ENCODE results near the gene RWDD1. TPM values are rescaled to one million over a fixed set of nuclear protein-coding genes. Genes with fewer than 3 reads are reported as not detected.

Gene RWDD1
- total and polyA plus RNA-seq, 2 of the 13 experiments (the other 11 are each of a cell fraction or from before 2014, with no cell fraction given), result 27.4 to 67.1 TPM

GRCh38 chr6:116561377-116562018, 9.8 kb upstream of the RWDD1 start (continued):
- TF ChIP-seq ZNF407 (CRISPR knock-in tag; IDR thresholded peaks at IDR 0.05; ENCODE audit: not compliant biosample characterization) (no peak), POLR2G (IDR thresholded peaks at IDR 0.05; ENCODE audit: low read depth, low read length) (no peak), NFIB (CRISPR knock-in tag; IDR thresholded peaks at IDR 0.05; ENCODE audit: borderline replicate concordance) (no peak), PRDM4 (CRISPR knock-in tag; IDR thresholded peaks at IDR 0.05; ENCODE audit: borderline replicate concordance) (no peak), ZFP36L2 (CRISPR knock-in tag; IDR thresholded peaks at IDR 0.05) (no peak), CREBL2 (CRISPR knock-in tag; IDR thresholded peaks at IDR 0.05; ENCODE audit: borderline replicate concordance) (no peak), HDAC2 (CRISPR knock-in tag; IDR thresholded peaks at IDR 0.05) (no peak), CENPT (CRISPR knock-in tag; IDR thresholded peaks at IDR 0.05; ENCODE audit: low read depth) (no peak), RXRB (CRISPR knock-in tag; IDR thresholded peaks at IDR 0.05; ENCODE audit: borderline replicate concordance) (no peak)
- TF ChIP-seq, protein P1, sequence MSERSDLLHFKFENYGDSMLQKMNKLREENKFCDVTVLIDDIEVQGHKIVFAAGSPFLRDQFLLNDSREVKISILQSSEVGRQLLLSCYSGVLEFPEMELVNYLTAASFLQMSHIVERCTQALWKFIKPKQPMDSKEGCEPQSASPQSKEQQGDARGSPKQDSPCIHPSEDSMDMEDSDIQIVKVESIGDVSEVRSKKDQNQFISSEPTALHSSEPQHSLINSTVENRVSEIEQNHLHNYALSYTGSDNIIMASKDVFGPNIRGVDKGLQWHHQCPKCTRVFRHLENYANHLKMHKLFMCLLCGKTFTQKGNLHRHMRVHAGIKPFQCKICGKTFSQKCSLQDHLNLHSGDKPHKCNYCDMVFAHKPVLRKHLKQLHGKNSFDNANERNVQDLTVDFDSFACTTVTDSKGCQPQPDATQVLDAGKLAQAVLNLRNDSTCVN (CRISPR knock-in tag; IDR thresholded peaks at IDR 0.05; ENCODE audit: borderline replicate concordance), result no peak
- TF ChIP-seq, protein P2, sequence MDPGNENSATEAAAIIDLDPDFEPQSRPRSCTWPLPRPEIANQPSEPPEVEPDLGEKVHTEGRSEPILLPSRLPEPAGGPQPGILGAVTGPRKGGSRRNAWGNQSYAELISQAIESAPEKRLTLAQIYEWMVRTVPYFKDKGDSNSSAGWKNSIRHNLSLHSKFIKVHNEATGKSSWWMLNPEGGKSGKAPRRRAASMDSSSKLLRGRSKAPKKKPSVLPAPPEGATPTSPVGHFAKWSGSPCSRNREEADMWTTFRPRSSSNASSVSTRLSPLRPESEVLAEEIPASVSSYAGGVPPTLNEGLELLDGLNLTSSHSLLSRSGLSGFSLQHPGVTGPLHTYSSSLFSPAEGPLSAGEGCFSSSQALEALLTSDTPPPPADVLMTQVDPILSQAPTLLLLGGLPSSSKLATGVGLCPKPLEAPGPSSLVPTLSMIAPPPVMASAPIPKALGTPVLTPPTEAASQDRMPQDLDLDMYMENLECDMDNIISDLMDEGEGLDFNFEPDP (CRISPR knock-in tag; conservative IDR thresholded peaks at IDR 0.05), result no peak
- TF ChIP-seq, protein P3, sequence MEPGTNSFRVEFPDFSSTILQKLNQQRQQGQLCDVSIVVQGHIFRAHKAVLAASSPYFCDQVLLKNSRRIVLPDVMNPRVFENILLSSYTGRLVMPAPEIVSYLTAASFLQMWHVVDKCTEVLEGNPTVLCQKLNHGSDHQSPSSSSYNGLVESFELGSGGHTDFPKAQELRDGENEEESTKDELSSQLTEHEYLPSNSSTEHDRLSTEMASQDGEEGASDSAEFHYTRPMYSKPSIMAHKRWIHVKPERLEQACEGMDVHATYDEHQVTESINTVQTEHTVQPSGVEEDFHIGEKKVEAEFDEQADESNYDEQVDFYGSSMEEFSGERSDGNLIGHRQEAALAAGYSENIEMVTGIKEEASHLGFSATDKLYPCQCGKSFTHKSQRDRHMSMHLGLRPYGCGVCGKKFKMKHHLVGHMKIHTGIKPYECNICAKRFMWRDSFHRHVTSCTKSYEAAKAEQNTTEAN (CRISPR knock-in tag; conservative IDR thresholded peaks at IDR 0.05), result no peak

Data from HepG2 (cell line).